Astrocyte of the spinal cord (primary cell): ENCODE results near the gene TRIO.

Experiments
- DNase-seq: peaks from one replicate; pipeline ENCODE4 v3.0.0; 2011; ENCODE audit warnings: low read depth, low spot score
- H3K4me3 ChIP-seq: 2 replicates; pipeline ENCODE4 v1.5.1; 2011; ENCODE audit warnings: low read depth, mild to moderate bottlenecking, low read length, moderate library complexity
- CTCF ChIP-seq: IDR thresholded peaks from 2 replicates; pipeline ENCODE4 v1.5.1; 2012; ENCODE audit warnings: low read depth, mild to moderate bottlenecking, low read length, inconsistent platforms
- in situ Hi-C: cut with HindIII; loops from 2 replicates; pipeline ENCODE4 v1.10.0; 2017; ENCODE audit warnings: low sequenced_read_pairs

The TRIO gene

GRCh38 chr5:14425559-14425958 is 282.4 kb downstream of the TRIO start:
- TF ChIP-seq CTCF: no peak
- DNase-seq: no peak
- in situ Hi-C loops: no loop called here

GRCh38 chr5:14426521-14426920 is 283.4 kb downstream of the TRIO start:
- no peak for DNase-seq
- TF ChIP-seq CTCF: no peak
- in situ Hi-C loops: no loop called here
- H3K4me3 ChIP-seq: no peak overlapping the region

More at GRCh38 chr5:14425559-14425958, 282.4 kb downstream of the TRIO start:
- no peak overlapping the region for H3K4me3 ChIP-seq

GRCh38 chr5:14428302-14429081 is 285.4 kb downstream of the TRIO start:
- TF ChIP-seq CTCF: no peak
- no peak overlapping the region for H3K4me3 ChIP-seq
- in situ Hi-C loops: no loop called here
- peak; percentile 73 for DNase-seq

- TF ChIP-seq CTCF: no peak
- in situ Hi-C loops: no loop called here
- no peak overlapping the region for H3K4me3 ChIP-seq
- DNase-seq: no peak
These were observed 286.2 kb downstream of the TRIO start for GRCh38 chr5:14429101-14430050.

GRCh38 chr5:14431534-14431933 is 288.4 kb downstream of the TRIO start:
- DNase-seq: no peak
- H3K4me3 ChIP-seq: no peak overlapping the region
- TF ChIP-seq CTCF: no peak
- in situ Hi-C loops: no loop called here

- in situ Hi-C loops: no loop called here
- H3K4me3 ChIP-seq: no peak overlapping the region
- no peak for TF ChIP-seq CTCF
- DNase-seq: peak; percentile 44
These were observed 289.9 kb downstream of the TRIO start for GRCh38 chr5:14432931-14433589.
